SK-N-SH treated with all-trans-retinoic acid at 6 μM for 48 hours (cell line): ENCODE data around the gene CNPY1.

Experiments used
- ARNTL ChIP-seq: fragments of 450-650 bp; formaldehyde crosslinking; IDR thresholded peaks from 2 replicates; pipeline ENCODE4 v1.5.0; 2020; ENCODE audit warnings: low read depth, mild to moderate bottlenecking, moderate library complexity, borderline replicate concordance
- CREB5 ChIP-seq: fragments of 250-450 bp; sonication (Bioruptor Pico); IDR thresholded peaks from 2 replicates; pipeline ENCODE4 v1.5.1; 2020; ENCODE audit warnings: low read depth, mild to moderate bottlenecking, moderate library complexity
- RARB ChIP-seq: fragments of 250-450 bp; sonication (Bioruptor Pico); IDR thresholded peaks from 2 replicates; pipeline ENCODE4 v1.8.0; 2021; ENCODE audit warnings: mild to moderate bottlenecking, moderate library complexity
- TF ChIP-seq, protein P1 (sequence below): fragments of 250-450 bp; sonication (Bioruptor Pico); IDR thresholded peaks from 2 replicates; pipeline ENCODE4 v1.5.1; 2021; ENCODE audit warnings: mild to moderate bottlenecking, moderate library complexity
- TF ChIP-seq, protein P2 (sequence below): fragments of 250-450 bp; sonication (Bioruptor Pico); IDR thresholded peaks from 2 replicates; pipeline ENCODE4 v1.8.0; 2020; ENCODE audit warnings: mild to moderate bottlenecking, moderate library complexity, borderline replicate concordance

GRCh38 chr7:155515318-155515717 lies 31.0 kb downstream of the CNPY1 start:
- TF ChIP-seq ARNTL: no peak
- no peak for TF ChIP-seq CREB5
- TF ChIP-seq, protein P1, sequence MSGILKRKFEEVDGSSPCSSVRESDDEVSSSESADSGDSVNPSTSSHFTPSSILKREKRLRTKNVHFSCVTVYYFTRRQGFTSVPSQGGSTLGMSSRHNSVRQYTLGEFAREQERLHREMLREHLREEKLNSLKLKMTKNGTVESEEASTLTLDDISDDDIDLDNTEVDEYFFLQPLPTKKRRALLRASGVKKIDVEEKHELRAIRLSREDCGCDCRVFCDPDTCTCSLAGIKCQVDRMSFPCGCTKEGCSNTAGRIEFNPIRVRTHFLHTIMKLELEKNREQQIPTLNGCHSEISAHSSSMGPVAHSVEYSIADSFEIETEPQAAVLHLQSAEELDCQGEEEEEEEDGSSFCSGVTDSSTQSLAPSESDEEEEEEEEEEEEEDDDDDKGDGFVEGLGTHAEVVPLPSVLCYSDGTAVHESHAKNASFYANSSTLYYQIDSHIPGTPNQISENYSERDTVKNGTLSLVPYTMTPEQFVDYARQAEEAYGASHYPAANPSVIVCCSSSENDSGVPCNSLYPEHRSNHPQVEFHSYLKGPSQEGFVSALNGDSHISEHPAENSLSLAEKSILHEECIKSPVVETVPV (CRISPR knock-in tag): no peak
- TF ChIP-seq RARB (CRISPR knock-in tag): no peak
- TF ChIP-seq, protein P2, sequence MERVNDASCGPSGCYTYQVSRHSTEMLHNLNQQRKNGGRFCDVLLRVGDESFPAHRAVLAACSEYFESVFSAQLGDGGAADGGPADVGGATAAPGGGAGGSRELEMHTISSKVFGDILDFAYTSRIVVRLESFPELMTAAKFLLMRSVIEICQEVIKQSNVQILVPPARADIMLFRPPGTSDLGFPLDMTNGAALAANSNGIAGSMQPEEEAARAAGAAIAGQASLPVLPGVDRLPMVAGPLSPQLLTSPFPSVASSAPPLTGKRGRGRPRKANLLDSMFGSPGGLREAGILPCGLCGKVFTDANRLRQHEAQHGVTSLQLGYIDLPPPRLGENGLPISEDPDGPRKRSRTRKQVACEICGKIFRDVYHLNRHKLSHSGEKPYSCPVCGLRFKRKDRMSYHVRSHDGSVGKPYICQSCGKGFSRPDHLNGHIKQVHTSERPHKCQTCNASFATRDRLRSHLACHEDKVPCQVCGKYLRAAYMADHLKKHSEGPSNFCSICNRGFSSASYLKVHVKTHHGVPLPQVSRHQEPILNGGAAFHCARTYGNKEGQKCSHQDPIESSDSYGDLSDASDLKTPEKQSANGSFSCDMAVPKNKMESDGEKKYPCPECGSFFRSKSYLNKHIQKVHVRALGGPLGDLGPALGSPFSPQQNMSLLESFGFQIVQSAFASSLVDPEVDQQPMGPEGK (CRISPR knock-in tag): no peak
